SK-MEL-5 (cell line): ENCODE measurements around the gene ITGA8. TPM values are rescaled to one million over a fixed set of nuclear protein-coding genes. Genes with fewer than 3 reads are reported as not detected.
"Not testable (repeated sequence)": the region's sequence is repeated elsewhere in the genome, so short reads cannot be mapped to it uniquely, and the experiment has no call there.

Experiments used
- DNase-seq: peaks from one replicate; pipeline ENCODE4 v3.0.0-alpha.2; 2016; ENCODE audit warnings: low read depth, low spot score
- in situ Hi-C: cut with HindIII; loops from 2 replicates; pipeline ENCODE4 v1.10.0; 2016; ENCODE audit warnings: low sequenced_read_pairs, high pct_unique_total_duplicates, low pct_unique_long_range_greater_than_20kb
- polyA plus RNA-seq, 2 experiments: library from polyadenylated mRNA; depleted of rRNA; stranded (reverse); fragments of >200 nt; gene quantifications; 2 replicates each; pipeline ENCODE4 v1.2.3, GENCODE V29; 2015
- total RNA-seq: library from RNA; depleted of rRNA; stranded (reverse); fragments of >200 nt; shearing (Covaris generic); gene quantifications from 2 replicates; pipeline ENCODE4 v1.2.3, GENCODE V29; 2014; rRNA removed

The ITGA8 gene
- not detected in 2 replicates for total RNA-seq
- polyA plus RNA-seq (2015; cell fraction: cytosol; rRNA removed) = 0.01 TPM in 2 replicates
- polyA plus RNA-seq (2015; cell fraction: nucleus; rRNA removed) = not detected in 2 replicates

GRCh38 chr10:15719899-15720634 lies at the start of gene ITGA8:
Gene ITGA8, minus strand, starts transcription at chr10:15719922. Its CDS starts 151 bp downstream, at chr10:15719771.
- in situ Hi-C loops = no loop called here
- peak; percentile 33 for DNase-seq

- in situ Hi-C loops = no loop called here
- no peak for DNase-seq
Measured at GRCh38 chr10:15764892-15765454, 45.3 kb upstream of the ITGA8 start.

- in situ Hi-C loops = no loop called here
- DNase-seq = no peak
Measured at GRCh38 chr10:15763006-15763405, 43.3 kb upstream of the ITGA8 start.

GRCh38 chr10:15762239-15762638 lies 42.5 kb upstream of the ITGA8 start:
- in situ Hi-C loops, DNase-seq: not testable (repeated sequence)

DNA sequence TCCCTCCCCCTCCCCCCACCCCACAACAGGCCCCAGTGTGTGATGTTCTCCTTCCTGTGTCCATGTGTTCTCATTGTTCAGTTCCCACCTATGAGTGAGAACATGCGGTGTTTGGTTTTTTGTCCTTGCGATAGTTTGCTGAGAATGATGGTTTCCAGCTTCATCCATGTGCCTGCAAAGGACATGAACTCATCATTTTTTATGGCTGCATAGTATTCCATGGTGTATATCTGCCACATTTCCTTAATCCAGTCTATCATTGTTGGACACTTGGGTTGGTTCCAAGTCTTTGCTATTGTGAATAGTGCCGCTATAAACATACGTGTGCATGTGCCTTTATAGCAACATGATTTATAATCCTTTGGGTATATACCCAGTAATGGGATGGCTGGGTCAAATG lies 41.5 kb upstream of the ITGA8 start:
- DNase-seq, in situ Hi-C loops: not testable (repeated sequence)

- no peak for DNase-seq
- in situ Hi-C loops = no loop called here
Measured at GRCh38 chr10:15760681-15761080, 41.0 kb upstream of the ITGA8 start.

- in situ Hi-C loops = no loop called here
- DNase-seq = no peak
Measured at GRCh38 chr10:15759265-15759664, 39.5 kb upstream of the ITGA8 start.

GRCh38 chr10:15758618-15759017 lies 38.9 kb upstream of the ITGA8 start:
- DNase-seq = no peak
- in situ Hi-C loops = no loop called here

GRCh38 chr10:15754937-15755336 lies 35.2 kb upstream of the ITGA8 start:
- no peak for DNase-seq
- in situ Hi-C loops = no loop called here

DNA sequence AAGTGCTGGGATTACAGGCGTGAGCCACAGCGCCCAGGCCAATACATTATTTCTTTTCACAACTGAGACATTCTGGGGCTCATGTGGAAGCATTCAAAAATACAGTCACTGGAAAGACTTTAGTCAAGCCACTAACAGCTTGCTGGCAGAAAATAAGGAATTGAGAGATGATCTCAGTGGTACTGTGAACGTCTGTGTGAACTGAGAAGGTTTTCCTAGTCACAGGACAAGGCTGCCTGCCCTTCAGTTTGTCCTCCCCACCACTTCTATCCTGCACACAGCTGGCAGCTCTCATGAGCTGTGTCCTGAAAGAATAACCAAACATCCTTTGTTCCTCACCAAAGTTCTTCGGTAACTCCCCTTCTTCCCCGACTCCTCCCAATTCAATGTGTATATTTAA lies 31.3 kb upstream of the ITGA8 start:
- in situ Hi-C loops = no loop called here

GRCh38 chr10:15748126-15748525 lies 28.4 kb upstream of the ITGA8 start:
- in situ Hi-C loops = no loop called here
- no peak for DNase-seq

More for the DNA sequence above, 31.3 kb upstream of the ITGA8 start:
- no peak for DNase-seq

DNA sequence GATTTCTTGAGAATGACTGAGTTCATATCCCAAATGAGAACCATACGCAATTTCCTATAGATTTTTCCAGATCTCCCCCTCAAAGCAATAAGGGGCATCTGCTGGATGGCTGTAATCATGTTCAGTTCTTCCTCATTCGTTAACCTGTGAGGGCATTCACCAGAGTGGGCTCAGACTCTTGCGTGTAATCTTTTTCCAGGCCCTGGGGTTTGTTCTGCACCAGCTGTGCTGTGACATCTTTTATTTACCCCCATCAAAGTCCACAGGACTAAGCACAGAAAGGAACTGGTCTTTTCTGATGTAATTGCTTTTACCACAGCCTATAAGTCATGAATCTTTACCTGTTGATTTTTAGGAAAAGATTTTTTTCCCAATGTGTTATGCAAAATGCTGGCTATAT lies 27.9 kb upstream of the ITGA8 start:
- no peak for DNase-seq
- in situ Hi-C loops = no loop called here

DNA sequence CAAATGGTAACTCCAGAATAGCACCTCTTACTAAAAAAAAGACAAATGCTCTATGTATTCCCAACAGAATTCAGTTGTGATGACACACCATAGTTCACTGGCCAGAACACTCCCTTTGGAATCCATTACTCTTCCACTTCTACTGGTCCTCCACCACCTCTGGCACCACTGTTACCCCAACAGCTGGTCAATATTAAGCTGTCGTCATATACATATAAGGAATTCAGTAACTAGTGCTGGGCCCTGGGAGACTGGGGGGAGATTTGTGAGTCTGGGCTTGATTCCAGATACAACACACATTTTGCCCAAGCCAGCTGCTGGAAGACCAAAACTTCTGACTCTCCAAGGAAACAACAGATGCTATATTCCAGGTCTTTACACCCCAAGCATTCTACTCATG lies 26.0 kb upstream of the ITGA8 start:
- DNase-seq = no peak
- in situ Hi-C loops = no loop called here

DNA sequence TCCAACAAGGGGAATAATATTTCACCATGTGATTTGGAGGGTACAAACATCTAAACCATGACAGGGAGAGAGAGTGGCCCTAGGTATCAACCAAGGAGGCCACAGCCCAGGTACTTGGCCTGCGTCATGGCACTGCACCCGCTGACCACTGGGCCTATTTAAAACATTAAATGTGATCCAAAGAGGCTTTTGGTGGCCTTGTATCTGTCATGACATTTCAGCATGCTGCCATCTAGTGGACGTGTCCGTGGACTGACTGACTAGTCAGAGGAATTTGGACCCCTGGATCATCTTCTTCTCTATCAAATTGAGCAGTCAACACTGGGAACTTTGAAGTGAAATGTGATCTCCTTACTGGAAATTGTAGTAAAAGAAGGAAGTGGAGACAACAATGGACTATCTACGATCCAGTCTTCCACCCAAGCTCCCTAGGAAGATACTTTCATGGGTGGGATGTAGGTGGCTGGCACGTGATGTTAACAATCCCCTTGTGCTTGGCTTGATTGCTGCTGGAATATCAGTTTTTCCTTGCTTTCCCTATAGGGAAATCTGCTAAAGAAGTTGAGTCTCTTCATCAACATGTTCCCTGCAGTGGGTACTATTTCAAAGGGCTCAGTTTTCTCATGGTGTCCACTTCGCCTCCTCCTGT lies 24.6 kb upstream of the ITGA8 start:
- DNase-seq = peak; percentile 71
- in situ Hi-C loops = no loop called here

GRCh38 chr10:15743443-15743842 lies 23.7 kb upstream of the ITGA8 start:
- DNase-seq = no peak
- in situ Hi-C loops = no loop called here

DNA sequence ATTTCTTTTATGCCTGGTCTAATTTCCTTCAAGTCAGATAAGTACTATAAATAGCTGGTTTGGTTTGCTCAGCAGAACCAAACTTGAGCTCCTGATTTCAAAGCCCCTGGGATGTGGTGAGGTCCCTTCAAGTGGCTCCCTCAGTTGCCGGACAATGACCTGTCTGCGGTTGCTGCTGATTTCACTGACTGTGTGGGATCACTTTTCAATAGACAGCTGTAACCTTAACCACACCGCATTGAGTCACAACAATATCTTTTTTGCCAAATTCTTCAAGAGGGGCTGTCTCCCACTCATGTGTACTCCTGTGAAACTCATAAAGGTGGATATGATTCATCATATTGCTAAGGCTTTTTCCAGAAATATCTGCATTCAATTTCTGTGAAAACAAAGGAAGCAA lies 23.1 kb upstream of the ITGA8 start:
- in situ Hi-C loops = no loop called here
- DNase-seq = no peak

DNA sequence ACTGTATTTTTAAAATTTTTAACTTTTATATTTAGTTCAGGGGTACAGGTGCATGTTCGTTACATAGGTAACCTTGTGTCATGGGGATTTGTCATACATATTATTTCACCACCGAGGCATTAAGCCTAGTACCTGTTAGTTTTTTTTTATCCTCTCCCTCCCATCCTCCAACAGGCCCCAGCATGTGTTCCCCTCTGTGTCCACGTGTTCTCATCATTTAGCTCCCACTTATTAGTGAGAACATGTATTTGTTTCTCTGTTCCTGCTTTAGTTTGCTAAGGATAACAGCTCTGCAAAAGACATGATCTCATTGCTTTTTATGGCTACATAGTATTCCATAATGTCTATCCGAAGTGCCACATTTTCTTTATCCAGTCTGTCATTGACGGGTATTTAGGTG lies 22.4 kb upstream of the ITGA8 start:
- no peak for DNase-seq
- in situ Hi-C loops = no loop called here

GRCh38 chr10:15741581-15741980 lies 21.9 kb upstream of the ITGA8 start:
- DNase-seq = no peak
- in situ Hi-C loops = no loop called here

DNA sequence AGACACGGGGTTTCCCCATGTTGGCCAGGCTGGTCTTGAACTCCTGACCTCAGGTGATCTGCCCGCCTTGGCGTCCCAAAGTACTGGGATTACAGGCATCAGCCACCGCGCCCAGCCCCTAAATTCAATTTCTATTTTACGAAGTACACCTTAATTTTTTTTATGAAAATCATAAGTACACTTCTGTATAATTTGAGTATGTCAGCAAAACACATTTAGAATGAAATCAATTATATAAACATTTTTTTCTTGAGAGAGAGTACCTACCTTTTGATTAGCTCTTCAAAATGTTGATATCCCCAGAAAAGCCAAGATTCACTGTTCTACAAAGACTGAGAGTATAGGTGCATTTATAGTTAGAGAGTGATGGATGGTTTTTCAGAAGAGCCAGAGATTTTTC lies 20.5 kb upstream of the ITGA8 start:
- in situ Hi-C loops = no loop called here
- DNase-seq = no peak
